GM23338 (cell line): ENCODE data around the gene B4GALNT2. TPM values are rescaled to one million over a fixed set of nuclear protein-coding genes. Genes with fewer than 3 reads are reported as not detected.
"Not testable (repeated sequence)": the region's sequence is repeated elsewhere in the genome, so short reads cannot be mapped to it uniquely, and the experiment has no call there.

Experiments used
- ATAC-seq: fragments of 200-7000 bp; cut with Tn5 transposase; 3 replicates; pipeline ENCODE4 v1.9.1; 2020
- DNase-seq: peaks from one replicate; pipeline ENCODE4 v3.0.0-alpha.2; 2015; ENCODE audit warnings: low spot score
- H2AFZ ChIP-seq: fragments of 200-600 bp; sonication (generic); 2 replicates; pipeline ENCODE4 v1.8.0; 2016; ENCODE audit warnings: antibody characterized with exemption, mild to moderate bottlenecking, moderate library complexity
- H3F3A ChIP-seq: fragments of 200-600 bp; sonication (generic); replicated peaks from 2 replicates; pipeline ENCODE4 v1.8.0; 2017; ENCODE audit warnings: antibody characterized with exemption, mixed run types, low read depth
- H3K27ac ChIP-seq: fragments of 200-600 bp; sonication (generic); 2 replicates; pipeline ENCODE4 v1.6.1; 2016; ENCODE audit warnings: low read depth
- H3K27me3 ChIP-seq: fragments of 200-600 bp; sonication (generic); 2 replicates; pipeline ENCODE4 v1.8.0; 2016; ENCODE audit warnings: mild to moderate bottlenecking, mixed run types, moderate library complexity; ENCODE audit not compliant: insufficient read depth
- H3K36me3 ChIP-seq: fragments of 200-600 bp; sonication (generic); 2 replicates; pipeline ENCODE4 v1.8.0; 2016; ENCODE audit warnings: mild to moderate bottlenecking; ENCODE audit not compliant: insufficient read depth
- H3K4me1 ChIP-seq: fragments of 200-600 bp; sonication (generic); 2 replicates; pipeline ENCODE4 v1.8.0; 2016; ENCODE audit warnings: mild to moderate bottlenecking, moderate library complexity; ENCODE audit not compliant: insufficient read depth
- H3K4me2 ChIP-seq: fragments of 200-600 bp; sonication (generic); 2 replicates; pipeline ENCODE4 v1.7.1; 2017; ENCODE audit warnings: mixed run types
- H3K4me3 ChIP-seq: fragments of 200-600 bp; sonication (generic); 2 replicates; pipeline ENCODE4 v1.6.1; 2016; ENCODE audit warnings: mixed run types
- H3K79me2 ChIP-seq: fragments of 200-600 bp; sonication (generic); replicated peaks from 2 replicates; pipeline ENCODE4 v1.8.0; 2017; ENCODE audit warnings: mild to moderate bottlenecking; ENCODE audit not compliant: insufficient read depth
- H3K9me2 ChIP-seq: fragments of 200-600 bp; sonication (generic); 2 replicates; pipeline ENCODE4 v1.8.0; 2017; ENCODE audit not compliant: insufficient read depth
- H4K20me1 ChIP-seq: fragments of 200-600 bp; sonication (generic); replicated peaks from 2 replicates; pipeline ENCODE4 v1.8.0; 2017; ENCODE audit warnings: mild to moderate bottlenecking; ENCODE audit not compliant: insufficient read depth
- H3K27ac Mint-ChIP-seq: 2 replicates; pipeline ENCODE4 v1.8.0; 2020; ENCODE audit warnings: inconsistent platforms, mild to moderate bottlenecking, moderate library complexity, mixed read lengths
- H3K27me3 Mint-ChIP-seq: 3 replicates; pipeline ENCODE4 v1.8.0; 2022; ENCODE audit warnings: low read depth, mild to moderate bottlenecking, moderate library complexity, mixed read lengths, inconsistent platforms; ENCODE audit not compliant: insufficient read depth, poor library complexity
- H3K36me3 Mint-ChIP-seq: 3 replicates; pipeline ENCODE4 v1.8.0; 2021; ENCODE audit warnings: low read depth, mild to moderate bottlenecking, inconsistent platforms, moderate library complexity, mixed read lengths
- H3K4me1 Mint-ChIP-seq: 3 replicates; pipeline ENCODE4 v1.8.0; 2020; ENCODE audit warnings: mild to moderate bottlenecking, inconsistent platforms, mixed read lengths
- H3K4me3 Mint-ChIP-seq: 3 replicates; pipeline ENCODE4 v1.8.0; 2021; ENCODE audit warnings: moderate library complexity, mild to moderate bottlenecking, inconsistent platforms, mixed read lengths
- H3K9me3 Mint-ChIP-seq: 3 replicates; pipeline ENCODE4 v1.8.0; 2020; ENCODE audit warnings: moderate library complexity, mild to moderate bottlenecking, inconsistent platforms, mixed read lengths
- EZH2phosphoT487 ChIP-seq: fragments of 200-600 bp; sonication (generic); IDR thresholded peaks from one replicate; pipeline ENCODE4 v1.8.1; 2018; ENCODE audit warnings: antibody characterized with exemption; ENCODE audit not compliant: unreplicated experiment
- JUNB ChIP-seq: IDR thresholded peaks from one replicate; pipeline ENCODE4 v1.6.1; 2016; ENCODE audit warnings: antibody characterized with exemption; ENCODE audit not compliant: unreplicated experiment
- POLR2AphosphoS5 ChIP-seq: IDR thresholded peaks from 2 replicates; pipeline ENCODE4 v1.6.1; 2016; ENCODE audit warnings: antibody characterized with exemption, low read depth
- STAT1 ChIP-seq: IDR thresholded peaks from one replicate; pipeline ENCODE4 v1.6.1; 2016; ENCODE audit warnings: antibody characterized with exemption; ENCODE audit not compliant: unreplicated experiment
- ZNF331 ChIP-seq: fragments of 250-450 bp; sonication (Bioruptor Pico); IDR thresholded peaks from 2 replicates; pipeline ENCODE4 v1.5.0; 2020; ENCODE audit warnings: low read depth, mild to moderate bottlenecking, moderate library complexity
- polyA plus RNA-seq: library from polyadenylated mRNA; unstranded; fragments of >200 nt; fragmentation: Nextera tagmentation; extraction: Ambion mirVana; gene quantifications from 2 replicates; pipeline ENCODE4 v1.2.1, GENCODE V29; 2016
- total RNA-seq: library from RNA; depleted of rRNA; stranded (reverse); fragments of >200 nt; shearing (Covaris generic); gene quantifications from 2 replicates; pipeline ENCODE4 v1.2.3, GENCODE V29; 2014
- TF ChIP-seq, protein P1 (sequence below): IDR thresholded peaks from 2 replicates; pipeline ENCODE4 v1.6.1; 2016; ENCODE audit warnings: antibody characterized with exemption
- TF ChIP-seq, protein P2 (sequence below): fragments of 250-450 bp; sonication (Bioruptor Pico); IDR thresholded peaks from 2 replicates; pipeline ENCODE4 v1.5.0; 2020; ENCODE audit warnings: mild to moderate bottlenecking, moderate library complexity

The B4GALNT2 gene
- total and polyA plus RNA-seq, 2 experiments from 2014 or later, result not detected

- Histone ChIP-seq H3K4me1 (no peaks in the 10 kb centered on the region), H3F3A (no peaks in the 10 kb centered on the region), H3K4me3 (no peak overlapping the region), H2AFZ (0 out of 2 replicates have a peak overlapping the region, but pooled peaks have one; percentile 18), H3K9me2 (no peaks in the 10 kb centered on the region), H3K36me3 (no peaks in the 10 kb centered on the region), H3K79me2 (no peaks in the 10 kb centered on the region), H3K27ac (no peak overlapping the region), H4K20me1 (no peaks in the 10 kb centered on the region), H3K4me2 (no peak overlapping the region), H3K27me3 (no peaks in the 10 kb centered on the region)
- DNase-seq (no peak), ATAC-seq (no peak)
- Mint-ChIP-seq H3K27me3 (peaks cover 4% of the 10 kb centered on the region), H3K36me3 (no peaks in the 10 kb centered on the region), H3K9me3 (no peaks in the 10 kb centered on the region), H3K4me3 (no peak overlapping the region), H3K27ac (no peak overlapping the region), H3K4me1 (no peaks in the 10 kb centered on the region; the same call in 2 of the 3 replicates)
- TF ChIP-seq POLR2AphosphoS5, result no peak
- no peak for TF ChIP-seq JUNB
- TF ChIP-seq EZH2phosphoT487, result no peak
- TF ChIP-seq, protein P1, sequence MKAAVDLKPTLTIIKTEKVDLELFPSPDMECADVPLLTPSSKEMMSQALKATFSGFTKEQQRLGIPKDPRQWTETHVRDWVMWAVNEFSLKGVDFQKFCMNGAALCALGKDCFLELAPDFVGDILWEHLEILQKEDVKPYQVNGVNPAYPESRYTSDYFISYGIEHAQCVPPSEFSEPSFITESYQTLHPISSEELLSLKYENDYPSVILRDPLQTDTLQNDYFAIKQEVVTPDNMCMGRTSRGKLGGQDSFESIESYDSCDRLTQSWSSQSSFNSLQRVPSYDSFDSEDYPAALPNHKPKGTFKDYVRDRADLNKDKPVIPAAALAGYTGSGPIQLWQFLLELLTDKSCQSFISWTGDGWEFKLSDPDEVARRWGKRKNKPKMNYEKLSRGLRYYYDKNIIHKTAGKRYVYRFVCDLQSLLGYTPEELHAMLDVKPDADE, result no peak
- TF ChIP-seq ZNF331 (CRISPR knock-in tag), result no peak
- TF ChIP-seq, protein P2, sequence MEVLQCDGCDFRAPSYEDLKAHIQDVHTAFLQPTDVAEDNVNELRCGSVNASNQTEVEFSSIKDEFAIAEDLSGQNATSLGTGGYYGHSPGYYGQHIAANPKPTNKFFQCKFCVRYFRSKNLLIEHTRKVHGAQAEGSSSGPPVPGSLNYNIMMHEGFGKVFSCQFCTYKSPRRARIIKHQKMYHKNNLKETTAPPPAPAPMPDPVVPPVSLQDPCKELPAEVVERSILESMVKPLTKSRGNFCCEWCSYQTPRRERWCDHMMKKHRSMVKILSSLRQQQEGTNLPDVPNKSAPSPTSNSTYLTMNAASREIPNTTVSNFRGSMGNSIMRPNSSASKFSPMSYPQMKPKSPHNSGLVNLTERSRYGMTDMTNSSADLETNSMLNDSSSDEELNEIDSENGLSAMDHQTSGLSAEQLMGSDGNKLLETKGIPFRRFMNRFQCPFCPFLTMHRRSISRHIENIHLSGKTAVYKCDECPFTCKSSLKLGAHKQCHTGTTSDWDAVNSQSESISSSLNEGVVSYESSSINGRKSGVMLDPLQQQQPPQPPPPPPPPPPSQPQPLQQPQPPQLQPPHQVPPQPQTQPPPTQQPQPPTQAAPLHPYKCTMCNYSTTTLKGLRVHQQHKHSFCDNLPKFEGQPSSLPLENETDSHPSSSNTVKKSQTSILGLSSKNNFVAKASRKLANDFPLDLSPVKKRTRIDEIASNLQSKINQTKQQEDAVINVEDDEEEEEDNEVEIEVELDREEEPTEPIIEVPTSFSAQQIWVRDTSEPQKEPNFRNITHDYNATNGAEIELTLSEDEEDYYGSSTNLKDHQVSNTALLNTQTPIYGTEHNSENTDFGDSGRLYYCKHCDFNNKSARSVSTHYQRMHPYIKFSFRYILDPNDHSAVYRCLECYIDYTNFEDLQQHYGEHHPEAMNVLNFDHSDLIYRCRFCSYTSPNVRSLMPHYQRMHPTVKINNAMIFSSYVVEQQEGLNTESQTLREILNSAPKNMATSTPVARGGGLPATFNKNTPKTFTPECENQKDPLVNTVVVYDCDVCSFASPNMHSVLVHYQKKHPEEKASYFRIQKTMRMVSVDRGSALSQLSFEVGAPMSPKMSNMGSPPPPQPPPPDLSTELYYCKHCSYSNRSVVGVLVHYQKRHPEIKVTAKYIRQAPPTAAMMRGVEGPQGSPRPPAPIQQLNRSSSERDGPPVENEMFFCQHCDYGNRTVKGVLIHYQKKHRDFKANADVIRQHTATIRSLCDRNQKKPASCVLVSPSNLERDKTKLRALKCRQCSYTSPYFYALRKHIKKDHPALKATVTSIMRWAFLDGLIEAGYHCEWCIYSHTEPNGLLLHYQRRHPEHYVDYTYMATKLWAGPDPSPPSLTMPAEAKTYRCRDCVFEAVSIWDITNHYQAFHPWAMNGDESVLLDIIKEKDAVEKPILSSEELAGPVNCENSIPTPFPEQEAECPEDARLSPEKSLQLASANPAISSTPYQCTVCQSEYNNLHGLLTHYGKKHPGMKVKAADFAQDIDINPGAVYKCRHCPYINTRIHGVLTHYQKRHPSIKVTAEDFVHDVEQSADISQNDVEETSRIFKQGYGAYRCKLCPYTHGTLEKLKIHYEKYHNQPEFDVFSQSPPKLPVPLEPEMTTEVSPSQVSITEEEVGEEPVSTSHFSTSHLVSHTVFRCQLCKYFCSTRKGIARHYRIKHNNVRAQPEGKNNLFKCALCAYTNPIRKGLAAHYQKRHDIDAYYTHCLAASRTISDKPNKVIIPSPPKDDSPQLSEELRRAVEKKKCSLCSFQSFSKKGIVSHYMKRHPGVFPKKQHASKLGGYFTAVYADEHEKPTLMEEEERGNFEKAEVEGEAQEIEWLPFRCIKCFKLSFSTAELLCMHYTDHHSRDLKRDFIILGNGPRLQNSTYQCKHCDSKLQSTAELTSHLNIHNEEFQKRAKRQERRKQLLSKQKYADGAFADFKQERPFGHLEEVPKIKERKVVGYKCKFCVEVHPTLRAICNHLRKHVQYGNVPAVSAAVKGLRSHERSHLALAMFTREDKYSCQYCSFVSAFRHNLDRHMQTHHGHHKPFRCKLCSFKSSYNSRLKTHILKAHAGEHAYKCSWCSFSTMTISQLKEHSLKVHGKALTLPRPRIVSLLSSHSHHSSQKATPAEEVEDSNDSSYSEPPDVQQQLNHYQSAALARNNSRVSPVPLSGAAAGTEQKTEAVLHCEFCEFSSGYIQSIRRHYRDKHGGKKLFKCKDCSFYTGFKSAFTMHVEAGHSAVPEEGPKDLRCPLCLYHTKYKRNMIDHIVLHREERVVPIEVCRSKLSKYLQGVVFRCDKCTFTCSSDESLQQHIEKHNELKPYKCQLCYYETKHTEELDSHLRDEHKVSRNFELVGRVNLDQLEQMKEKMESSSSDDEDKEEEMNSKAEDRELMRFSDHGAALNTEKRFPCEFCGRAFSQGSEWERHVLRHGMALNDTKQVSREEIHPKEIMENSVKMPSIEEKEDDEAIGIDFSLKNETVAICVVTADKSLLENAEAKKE (CRISPR knock-in tag), result no peak
- TF ChIP-seq STAT1, result no peak
These were observed 31.5 kb upstream of the B4GALNT2 start for GRCh38 chr17:49101054-49101534.

- not testable (repeated sequence) for H3K27ac ChIP-seq, H3K27ac Mint-ChIP-seq, H3K36me3 Mint-ChIP-seq, H3K4me2 ChIP-seq, H3F3A ChIP-seq, ATAC-seq, H4K20me1 ChIP-seq, H3K4me3 ChIP-seq, H2AFZ ChIP-seq, H3K79me2 ChIP-seq, H3K27me3 ChIP-seq, DNase-seq, H3K4me1 ChIP-seq, H3K9me3 Mint-ChIP-seq, H3K27me3 Mint-ChIP-seq, H3K4me3 Mint-ChIP-seq, H3K9me2 ChIP-seq, H3K36me3 ChIP-seq
- peaks cover 19% of the 10 kb centered on the region for H3K4me1 Mint-ChIP-seq
These were observed 29.2 kb upstream of the B4GALNT2 start for GRCh38 chr17:49103360-49103759.
